Stromal cell of bone marrow (primary cell): ENCODE measurements around the gene SMYD3.
"Not testable (repeated sequence)": the region's sequence is repeated elsewhere in the genome, so short reads cannot be mapped to it uniquely, and the experiment has no call there.

Source experiments
- DNase-seq: peaks from one replicate; pipeline ENCODE4 v3.0.0-alpha.2; 2012; ENCODE audit warnings: low read depth

Gene SMYD3

GRCh38 chr1:245718123-245718522 lies 789.0 kb downstream of the SMYD3 start:
- no peak for DNase-seq

GRCh38 chr1:245717611-245718010 lies 789.5 kb downstream of the SMYD3 start:
- DNase-seq = no peak

- no peak for DNase-seq
These were observed 790.5 kb downstream of the SMYD3 start for GRCh38 chr1:245716561-245716960.

- peak; percentile 66 for DNase-seq
These were observed 791.1 kb downstream of the SMYD3 start for GRCh38 chr1:245715970-245716369.

- no peak for DNase-seq
These were observed 791.8 kb downstream of the SMYD3 start for GRCh38 chr1:245715291-245715701.

- DNase-seq = not testable (repeated sequence)
These were observed 793.1 kb downstream of the SMYD3 start for GRCh38 chr1:245714027-245714426.

GRCh38 chr1:245710961-245711903 lies 795.8 kb downstream of the SMYD3 start:
- DNase-seq = no peak

- DNase-seq = no peak
These were observed 799.1 kb downstream of the SMYD3 start for GRCh38 chr1:245707941-245708340.

- peak; percentile 9 for DNase-seq
These were observed 802.3 kb downstream of the SMYD3 start for GRCh38 chr1:245704765-245705164.

GRCh38 chr1:245704341-245704740 lies 802.7 kb downstream of the SMYD3 start:
- no peak for DNase-seq

- DNase-seq = no peak
These were observed 804.7 kb downstream of the SMYD3 start for GRCh38 chr1:245702346-245702745.

GRCh38 chr1:245701631-245702030 lies 805.4 kb downstream of the SMYD3 start:
- no peak for DNase-seq

- DNase-seq = no peak
These were observed 806.4 kb downstream of the SMYD3 start for GRCh38 chr1:245700631-245701030.
